Fibroblast of lung (primary cell): ENCODE data around the gene PREP. TPM values are rescaled to one million over a fixed set of nuclear protein-coding genes. Genes with fewer than 3 reads are reported as not detected.
"Not testable (repeated sequence)": the region's sequence is repeated elsewhere in the genome, so short reads cannot be mapped to it uniquely, and the experiment has no call there.

Source experiments
- DNase-seq, 2 donors: peaks; one replicate each; pipeline versions ENCODE4 v3.0.0 to v3.0.0-alpha.2; 2010; ENCODE audit warnings: low read depth in 2 of 2
- H2AFZ ChIP-seq: 2 replicates; pipeline ENCODE4 v1.5.1; 2012; ENCODE audit warnings: low read length, control low read depth, inconsistent platforms
- H3K27ac ChIP-seq: 2 replicates; pipeline ENCODE4 v1.5.1; 2011; ENCODE audit warnings: low read length, control low read depth; ENCODE audit not compliant: insufficient read depth
- H3K27me3 ChIP-seq: 2 replicates; pipeline ENCODE4 v1.5.1; 2011; ENCODE audit warnings: mild to moderate bottlenecking, low read length; ENCODE audit not compliant: control insufficient read depth, insufficient read depth
- H3K36me3 ChIP-seq: 2 replicates; pipeline ENCODE4 v1.5.1; 2011; ENCODE audit warnings: low read length; ENCODE audit not compliant: control insufficient read depth, insufficient read depth
- H3K4me1 ChIP-seq: 2 replicates; pipeline ENCODE4 v1.5.1; 2011; ENCODE audit warnings: low read length; ENCODE audit not compliant: control insufficient read depth, insufficient read depth; ENCODE audit errors: extremely low read depth
- H3K4me2 ChIP-seq: 2 replicates; pipeline ENCODE4 v1.5.1; 2011; ENCODE audit warnings: low read length, control low read depth; ENCODE audit not compliant: insufficient read depth; ENCODE audit errors: extremely low read depth
- H3K4me3 ChIP-seq, 4 experiments: fragments of 200-600 bp in 1 of 4; sonication (generic) in 1 of 4; replicated peaks in 1 of 4; 2 replicates each; pipeline ENCODE4 v1.5.1; 2011 to 2016; ENCODE audit warnings: low read length in 4 of 4, low read depth in 3 of 4, mild to moderate bottlenecking in 3 of 4, control low read depth in 2 of 4, inconsistent platforms in 1 of 4, mixed read lengths in 1 of 4; ENCODE audit not compliant: insufficient read depth in 1 of 4; ENCODE audit errors: control extremely low read depth in 1 of 4
- H3K79me2 ChIP-seq: 2 replicates; pipeline ENCODE4 v1.5.1; 2012; ENCODE audit warnings: mild to moderate bottlenecking, low read length, inconsistent platforms; ENCODE audit not compliant: control insufficient read depth, insufficient read depth
- H3K9ac ChIP-seq: 2 replicates; pipeline ENCODE4 v1.5.1; 2011; ENCODE audit warnings: mild to moderate bottlenecking, low read length, control low read depth; ENCODE audit not compliant: insufficient read depth
- H3K9me3 ChIP-seq: 2 replicates; pipeline ENCODE4 v1.5.1; 2012; ENCODE audit warnings: low read depth, low read length; ENCODE audit not compliant: control insufficient read depth, insufficient read depth
- H4K20me1 ChIP-seq: 2 replicates; pipeline ENCODE4 v1.5.1; 2011; ENCODE audit warnings: low read length; ENCODE audit not compliant: control insufficient read depth, insufficient read depth; ENCODE audit errors: extremely low read depth
- CTCF ChIP-seq, 2 donors: IDR thresholded peaks in 1 of 2; conservative IDR thresholded peaks in 1 of 2; 1 replicate in 1 of 2; 2 replicates in 1 of 2; pipeline ENCODE4 v1.5.1; 2011 to 2012; ENCODE audit warnings: low read length in 2 of 2, control low read depth in 1 of 2, inconsistent platforms in 1 of 2, low read depth in 1 of 2, mild to moderate bottlenecking in 1 of 2
- EZH2 ChIP-seq: IDR thresholded peaks from 2 replicates; pipeline ENCODE4 v1.5.1; 2012; ENCODE audit warnings: low read length, control low read depth, mild to moderate bottlenecking; ENCODE audit errors: missing control alignments
- polyA plus RNA-seq, 2 donors: library from polyadenylated mRNA; depleted of rRNA in 1 of 2; stranded (reverse) in 1 of 2; unstranded in 1 of 2; fragments of >200 nt; gene quantifications; 2 replicates each; pipeline ENCODE4 v1.2.1, GENCODE V29; 2011 to 2012; ENCODE audit warnings: missing spikeins in 1 of 2
- total RNA-seq: library from RNA; depleted of rRNA; stranded (reverse); fragments of >200 nt; gene quantifications from 2 replicates; pipeline ENCODE4 v1.2.1, GENCODE V29; 2014

Gene PREP
- total and polyA plus RNA-seq, 2 donors (not counting 1 experiment from before 2014, with no cell fraction given): 18.3 to 30.7 TPM

- Histone ChIP-seq H3K27me3 (no peaks in the 10 kb centered on the region), H3K4me2 (no peak overlapping the region), H3K9me3 (no peaks in the 10 kb centered on the region), H4K20me1 (no peaks in the 10 kb centered on the region), H3K4me1 (no peaks in the 10 kb centered on the region), H3K4me3 (no peak overlapping the region), H3K27ac (no peak overlapping the region), H3K79me2 (no peaks in the 10 kb centered on the region), H3K9ac (no peak overlapping the region), H3K36me3 (no peaks in the 10 kb centered on the region), H2AFZ (no peak overlapping the region)
- DNase-seq: no peak
- TF ChIP-seq CTCF (conservative IDR thresholded peaks at IDR 0.05 in 1 of 2, IDR thresholded peaks at IDR 0.05 in 1 of 2; ENCODE audit: low read depth in 1 of 2, low read length in 2 of 2): no peak
- TF ChIP-seq EZH2: no peak
Measured at GRCh38 chr6:105345506-105345905, 57.4 kb downstream of the PREP start.

GRCh38 chr6:105344881-105345370, 58.0 kb downstream of the PREP start:
- H3K9me3 ChIP-seq: no peaks in the 10 kb centered on the region
- H3K4me3 ChIP-seq: no peak overlapping the region
- H3K4me2 ChIP-seq: no peak overlapping the region
- H3K27ac ChIP-seq: no peak overlapping the region
- no peaks in the 10 kb centered on the region for H3K36me3 ChIP-seq
- TF ChIP-seq EZH2 (no peak), CTCF (conservative IDR thresholded peaks at IDR 0.05 in 1 of 2, IDR thresholded peaks at IDR 0.05 in 1 of 2; ENCODE audit: low read depth in 1 of 2, low read length in 2 of 2) (no peak)
- H3K27me3 ChIP-seq: no peaks in the 10 kb centered on the region
- no peak overlapping the region for H3K9ac ChIP-seq
- no peaks in the 10 kb centered on the region for H4K20me1 ChIP-seq
- H2AFZ ChIP-seq: no peak overlapping the region
- no peaks in the 10 kb centered on the region for H3K4me1 ChIP-seq
- no peaks in the 10 kb centered on the region for H3K79me2 ChIP-seq
- no peak for DNase-seq

- not testable (repeated sequence) for H3K9me3 ChIP-seq
Measured at GRCh38 chr6:105338350-105338983, 64.4 kb downstream of the PREP start.

More at GRCh38 chr6:105338350-105338983, 64.4 kb downstream of the PREP start:
- H3K4me2 ChIP-seq, H2AFZ ChIP-seq, H3K27me3 ChIP-seq, H3K4me3 ChIP-seq, DNase-seq, H4K20me1 ChIP-seq, H3K27ac ChIP-seq, H3K4me1 ChIP-seq, H3K79me2 ChIP-seq, H3K9ac ChIP-seq, H3K36me3 ChIP-seq: not testable (repeated sequence)
